Measurements from ENCODE around the gene RCAN2. TPM values are rescaled to one million over a fixed set of nuclear protein-coding genes. Genes with fewer than 3 reads are reported as not detected.
A peak's percentile ranks its signal among the peaks of the same experiment; 100 is the strongest.

Gene RCAN2
- total and polyA plus RNA-seq, 2 donors (not counting 1 experiment from before 2014, with no cell fraction given) = not detected

- H3K4me3 Mint-ChIP-seq = no peak overlapping the region
- TF ChIP-seq, protein P1, sequence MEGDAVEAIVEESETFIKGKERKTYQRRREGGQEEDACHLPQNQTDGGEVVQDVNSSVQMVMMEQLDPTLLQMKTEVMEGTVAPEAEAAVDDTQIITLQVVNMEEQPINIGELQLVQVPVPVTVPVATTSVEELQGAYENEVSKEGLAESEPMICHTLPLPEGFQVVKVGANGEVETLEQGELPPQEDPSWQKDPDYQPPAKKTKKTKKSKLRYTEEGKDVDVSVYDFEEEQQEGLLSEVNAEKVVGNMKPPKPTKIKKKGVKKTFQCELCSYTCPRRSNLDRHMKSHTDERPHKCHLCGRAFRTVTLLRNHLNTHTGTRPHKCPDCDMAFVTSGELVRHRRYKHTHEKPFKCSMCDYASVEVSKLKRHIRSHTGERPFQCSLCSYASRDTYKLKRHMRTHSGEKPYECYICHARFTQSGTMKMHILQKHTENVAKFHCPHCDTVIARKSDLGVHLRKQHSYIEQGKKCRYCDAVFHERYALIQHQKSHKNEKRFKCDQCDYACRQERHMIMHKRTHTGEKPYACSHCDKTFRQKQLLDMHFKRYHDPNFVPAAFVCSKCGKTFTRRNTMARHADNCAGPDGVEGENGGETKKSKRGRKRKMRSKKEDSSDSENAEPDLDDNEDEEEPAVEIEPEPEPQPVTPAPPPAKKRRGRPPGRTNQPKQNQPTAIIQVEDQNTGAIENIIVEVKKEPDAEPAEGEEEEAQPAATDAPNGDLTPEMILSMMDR (IDR thresholded peaks at IDR 0.05) = no peak
- no peak for TF ChIP-seq EZH2 (IDR thresholded peaks at IDR 0.05; ENCODE audit: borderline replicate concordance, insufficient read depth, low read depth, low read length, poor library complexity, severe bottlenecking)
- peaks cover 46% of the 10 kb centered on the region for H3K4me1 Mint-ChIP-seq
- ATAC-seq (ENCODE audit: low read depth) = no peak
- Histone ChIP-seq H3K27ac (ENCODE audit: low read length in 2 of 2) (no peak overlapping the region), H4K20me1 (ENCODE audit: control insufficient read depth, insufficient read depth, low read length, poor library complexity, severe bottlenecking) (no peaks in the 10 kb centered on the region), H3K9me3 (ENCODE audit: control extremely low read depth in 1 of 3, control insufficient read depth in 2 of 3, insufficient read depth in 1 of 3, low read length in 2 of 3) (no peaks in the 10 kb centered on the region), H3K36me3 (replicated peaks in 1 of 2; ENCODE audit: control extremely low read depth in 1 of 2, control insufficient read depth in 1 of 2, extremely low read depth in 1 of 2, insufficient read depth in 2 of 2, low read length in 1 of 2) (no peaks in the 10 kb centered on the region), H3K9ac (ENCODE audit: low read length) (no peak overlapping the region), H3K27me3 (replicated peaks in 1 of 4; ENCODE audit: control extremely low read depth in 1 of 4, control insufficient read depth in 3 of 4, insufficient read depth in 4 of 4, low read length in 3 of 4) (no peaks in the 10 kb centered on the region), H3K79me2 (ENCODE audit: control insufficient read depth, insufficient read depth, low read length) (no peaks in the 10 kb centered on the region), H3K4me3 (ENCODE audit: control extremely low read depth in 1 of 5, extremely low read depth in 1 of 5, insufficient read depth in 1 of 5, low read depth in 2 of 5, low read length in 4 of 5) (no peak overlapping the region), H3K4me1 (ENCODE audit: control insufficient read depth in 2 of 2, insufficient read depth in 2 of 2, low read length in 2 of 2) (peaks cover 23 to 33% of the 10 kb centered on the region in 2 donors), H3K4me2 (replicated peaks; ENCODE audit: low read depth, low read length, poor library complexity, severe bottlenecking) (no peak overlapping the region), H2AFZ (ENCODE audit: insufficient read depth, low read depth, low read length, poor library complexity, severe bottlenecking) (no peak overlapping the region)
- no peak for DNase-seq
- no CpG with 5 or more reads among the region's 2 CpGs for WGBS (ENCODE audit: insufficient coverage)
- no peak overlapping the region for H3K27ac Mint-ChIP-seq
- CTCF ChIA-PET = interaction anchor here (3.0 to 9.9 kb wide), 4 partner anchors 127 to 194 kb away, joined by 21 to 216 read pairs (median 71); no protein-coding TSS in a partner anchor
- POLR2A ChIA-PET = no interaction called here
- H3K9me3 Mint-ChIP-seq (ENCODE audit: insufficient read depth) = no peaks in the 10 kb centered on the region
- intact Hi-C loops (cut with micrococcal nuclease) = no loop called here
- no peaks in the 10 kb centered on the region for H3K27me3 Mint-ChIP-seq
Observed at GRCh38 chr6:46218457-46218856, 272.8 kb downstream of the RCAN2 start.

- no peak overlapping the region for H3K4me3 ChIP-seq (ENCODE audit: control extremely low read depth in 1 of 5, extremely low read depth in 1 of 5, insufficient read depth in 1 of 5, low read depth in 2 of 5, low read length in 4 of 5)
- H3K4me2 ChIP-seq (replicated peaks; ENCODE audit: low read depth, low read length, poor library complexity, severe bottlenecking) = peak overlapping the region; percentile 1
- peaks cover 23 to 33% of the 10 kb centered on the region in 2 donors for H3K4me1 ChIP-seq (ENCODE audit: control insufficient read depth in 2 of 2, insufficient read depth in 2 of 2, low read length in 2 of 2)
- no peaks in the 10 kb centered on the region for H3K36me3 ChIP-seq (replicated peaks in 1 of 2; ENCODE audit: control extremely low read depth in 1 of 2, control insufficient read depth in 1 of 2, extremely low read depth in 1 of 2, insufficient read depth in 2 of 2, low read length in 1 of 2)
- H3K27ac ChIP-seq (ENCODE audit: low read length in 2 of 2) = no peak overlapping the region
- no peaks in the 10 kb centered on the region for H3K79me2 ChIP-seq (ENCODE audit: control insufficient read depth, insufficient read depth, low read length)
- DNase-seq (peak; percentile 73), ATAC-seq (ENCODE audit: low read depth) (peak; percentile 43)
- Mint-ChIP-seq H3K27ac (no peak overlapping the region), H3K4me1 (peaks cover 46% of the 10 kb centered on the region), H3K27me3 (no peaks in the 10 kb centered on the region), H3K4me3 (peak overlapping the region; percentile 38), H3K9me3 (ENCODE audit: insufficient read depth) (no peaks in the 10 kb centered on the region)
- H4K20me1 ChIP-seq (ENCODE audit: control insufficient read depth, insufficient read depth, low read length, poor library complexity, severe bottlenecking) = no peaks in the 10 kb centered on the region
- POLR2A ChIA-PET = no interaction called here
- CTCF ChIA-PET = interaction anchor here (3.0 to 9.9 kb wide), 2 partner anchors 127 to 195 kb away, joined by 21 to 216 read pairs; no protein-coding TSS in a partner anchor
- H3K27me3 ChIP-seq (replicated peaks in 1 of 4; ENCODE audit: control extremely low read depth in 1 of 4, control insufficient read depth in 3 of 4, insufficient read depth in 4 of 4, low read length in 3 of 4) = no peaks in the 10 kb centered on the region
- 0% methylated on average over 1 of the region's 5 CpGs for WGBS (ENCODE audit: insufficient coverage)
- TF ChIP-seq, protein P1 (IDR thresholded peaks at IDR 0.05) = no peak
- no peak for TF ChIP-seq EZH2 (IDR thresholded peaks at IDR 0.05; ENCODE audit: borderline replicate concordance, insufficient read depth, low read depth, low read length, poor library complexity, severe bottlenecking)
- intact Hi-C loops (cut with micrococcal nuclease) = no loop called here
- H3K9me3 ChIP-seq (ENCODE audit: control extremely low read depth in 1 of 3, control insufficient read depth in 2 of 3, insufficient read depth in 1 of 3, low read length in 2 of 3) = no peaks in the 10 kb centered on the region
- no peak overlapping the region for H3K9ac ChIP-seq (ENCODE audit: low read length)
- H2AFZ ChIP-seq (ENCODE audit: insufficient read depth, low read depth, low read length, poor library complexity, severe bottlenecking) = no peak overlapping the region
Observed at GRCh38 chr6:46217671-46218131, 273.5 kb downstream of the RCAN2 start.

Measured in B cell (primary cell).